Measurements from ENCODE around the gene SIRT2. TPM values are rescaled to one million over a fixed set of nuclear protein-coding genes. Genes with fewer than 3 reads are reported as not detected.

SIRT2 gene
- total RNA-seq, 1 donor from 2014 or later: 70.2 TPM

DNA sequence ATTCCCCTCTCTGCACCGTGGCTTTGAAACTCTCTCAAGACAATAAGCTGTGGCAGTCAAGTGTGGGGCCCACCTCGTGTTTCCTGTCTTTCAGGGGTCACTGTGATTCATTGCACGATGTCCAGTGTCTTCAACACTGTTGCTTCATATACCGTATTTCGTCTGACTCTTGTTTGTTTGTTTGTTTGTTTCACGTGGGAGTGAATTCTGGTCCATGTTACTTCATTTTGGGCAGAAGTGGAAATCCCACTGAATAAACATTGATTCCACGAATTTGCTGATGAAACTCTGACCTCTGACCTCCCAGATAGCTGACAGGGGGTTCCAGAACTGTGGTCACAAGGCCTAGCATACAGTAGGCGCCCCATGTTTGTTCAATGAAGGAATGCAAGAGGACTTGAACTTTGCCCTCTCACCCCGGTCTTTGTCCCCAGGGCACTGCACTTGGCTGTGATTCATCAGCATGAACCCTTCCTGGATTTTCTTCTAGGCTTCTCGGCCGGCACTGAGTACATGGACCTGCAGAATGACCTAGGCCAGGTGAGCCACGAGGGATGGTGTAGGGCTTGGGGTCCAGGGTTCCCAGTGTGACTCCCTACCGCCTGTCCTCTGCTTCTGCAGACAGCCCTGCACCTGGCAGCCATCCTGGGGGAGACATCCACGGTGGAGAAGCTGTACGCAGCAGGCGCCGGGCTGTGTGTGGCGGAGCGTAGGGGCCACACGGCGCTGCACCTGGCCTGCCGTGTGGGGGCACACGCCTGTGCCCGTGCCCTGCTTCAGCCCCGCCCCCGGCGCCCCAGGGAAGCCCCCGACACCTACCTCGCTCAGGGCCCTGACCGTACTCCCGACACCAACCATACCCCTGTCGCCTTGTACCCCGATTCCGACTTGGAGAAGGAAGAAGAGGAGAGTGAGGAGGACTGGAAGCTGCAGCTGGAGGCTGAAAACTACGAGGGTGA is 5.4 kb upstream of the SIRT2 start:
- peak overlapping the region; percentile 20 for H3K27ac Mint-ChIP-seq (ENCODE audit: unreplicated experiment)
- DNase-seq (ENCODE audit: extremely low spot score, unreplicated experiment): no peak
- no peaks in the 10 kb centered on the region for H3K9me3 Mint-ChIP-seq (ENCODE audit: unreplicated experiment)
- peaks cover 10% of the 10 kb centered on the region for H3K36me3 Mint-ChIP-seq (ENCODE audit: unreplicated experiment)
- H3K27me3 Mint-ChIP-seq (ENCODE audit: unreplicated experiment): no peaks in the 10 kb centered on the region
- TF ChIP-seq, protein P1, sequence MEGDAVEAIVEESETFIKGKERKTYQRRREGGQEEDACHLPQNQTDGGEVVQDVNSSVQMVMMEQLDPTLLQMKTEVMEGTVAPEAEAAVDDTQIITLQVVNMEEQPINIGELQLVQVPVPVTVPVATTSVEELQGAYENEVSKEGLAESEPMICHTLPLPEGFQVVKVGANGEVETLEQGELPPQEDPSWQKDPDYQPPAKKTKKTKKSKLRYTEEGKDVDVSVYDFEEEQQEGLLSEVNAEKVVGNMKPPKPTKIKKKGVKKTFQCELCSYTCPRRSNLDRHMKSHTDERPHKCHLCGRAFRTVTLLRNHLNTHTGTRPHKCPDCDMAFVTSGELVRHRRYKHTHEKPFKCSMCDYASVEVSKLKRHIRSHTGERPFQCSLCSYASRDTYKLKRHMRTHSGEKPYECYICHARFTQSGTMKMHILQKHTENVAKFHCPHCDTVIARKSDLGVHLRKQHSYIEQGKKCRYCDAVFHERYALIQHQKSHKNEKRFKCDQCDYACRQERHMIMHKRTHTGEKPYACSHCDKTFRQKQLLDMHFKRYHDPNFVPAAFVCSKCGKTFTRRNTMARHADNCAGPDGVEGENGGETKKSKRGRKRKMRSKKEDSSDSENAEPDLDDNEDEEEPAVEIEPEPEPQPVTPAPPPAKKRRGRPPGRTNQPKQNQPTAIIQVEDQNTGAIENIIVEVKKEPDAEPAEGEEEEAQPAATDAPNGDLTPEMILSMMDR (IDR thresholded peaks at IDR 0.05): no peak
- no peak overlapping the region for H3K4me3 Mint-ChIP-seq (ENCODE audit: unreplicated experiment)
- peaks cover 13% of the 10 kb centered on the region for H3K4me1 Mint-ChIP-seq (ENCODE audit: unreplicated experiment)

DNA sequence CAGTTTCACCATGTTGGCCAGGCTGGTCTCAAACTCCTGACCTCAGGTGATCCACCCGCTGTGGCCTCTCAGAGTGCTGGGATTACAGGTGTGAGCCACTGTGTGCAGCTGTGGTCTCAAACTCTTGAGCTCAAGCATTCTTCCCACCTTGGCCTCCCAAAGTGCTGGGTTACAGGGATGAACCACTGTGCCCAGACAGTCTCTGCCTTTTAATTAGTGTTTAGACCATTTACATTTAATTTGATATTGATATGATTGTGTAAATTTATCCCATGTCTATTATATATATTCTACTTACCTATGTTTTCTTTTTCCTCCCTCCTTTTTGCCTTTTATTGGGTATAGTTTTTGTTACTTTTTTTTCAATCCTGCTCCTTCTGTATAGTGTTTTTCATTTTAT is 2.3 kb upstream of the SIRT2 start:
- H3K27me3 Mint-ChIP-seq (ENCODE audit: unreplicated experiment): no peaks in the 10 kb centered on the region
- H3K36me3 Mint-ChIP-seq (ENCODE audit: unreplicated experiment): peaks cover 2% of the 10 kb centered on the region
- H3K4me1 Mint-ChIP-seq (ENCODE audit: unreplicated experiment): peaks cover 28% of the 10 kb centered on the region
- no peak overlapping the region for H3K4me3 Mint-ChIP-seq (ENCODE audit: unreplicated experiment)
- H3K27ac Mint-ChIP-seq (ENCODE audit: unreplicated experiment): no peak overlapping the region
- no peak for DNase-seq (ENCODE audit: extremely low spot score, unreplicated experiment)
- TF ChIP-seq, protein P1 (IDR thresholded peaks at IDR 0.05): no peak
- no peaks in the 10 kb centered on the region for H3K9me3 Mint-ChIP-seq (ENCODE audit: unreplicated experiment)

DNA sequence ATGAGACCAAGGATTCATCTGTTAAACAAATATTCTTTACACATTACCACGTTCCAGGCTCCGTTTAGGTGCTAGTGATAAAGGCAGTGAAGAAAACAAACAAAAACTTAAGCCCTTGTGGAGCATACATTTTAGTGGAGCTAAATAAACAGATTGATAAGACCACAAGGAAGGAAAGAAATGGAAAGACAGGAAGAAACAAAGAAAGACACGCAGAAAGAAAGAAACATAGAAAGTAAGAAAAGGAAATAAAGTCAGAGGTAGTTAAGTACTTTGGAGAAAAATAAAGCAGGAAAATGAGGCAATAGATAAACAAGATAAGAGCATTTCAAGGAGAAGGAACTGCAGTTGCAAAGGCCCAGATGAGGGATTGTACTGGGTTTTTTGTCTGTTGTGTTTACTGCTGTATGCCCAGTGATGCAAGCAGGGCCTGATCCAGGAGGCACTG is 1.3 kb upstream of the SIRT2 start:
- H3K27me3 Mint-ChIP-seq (ENCODE audit: unreplicated experiment): no peaks in the 10 kb centered on the region

DNA sequence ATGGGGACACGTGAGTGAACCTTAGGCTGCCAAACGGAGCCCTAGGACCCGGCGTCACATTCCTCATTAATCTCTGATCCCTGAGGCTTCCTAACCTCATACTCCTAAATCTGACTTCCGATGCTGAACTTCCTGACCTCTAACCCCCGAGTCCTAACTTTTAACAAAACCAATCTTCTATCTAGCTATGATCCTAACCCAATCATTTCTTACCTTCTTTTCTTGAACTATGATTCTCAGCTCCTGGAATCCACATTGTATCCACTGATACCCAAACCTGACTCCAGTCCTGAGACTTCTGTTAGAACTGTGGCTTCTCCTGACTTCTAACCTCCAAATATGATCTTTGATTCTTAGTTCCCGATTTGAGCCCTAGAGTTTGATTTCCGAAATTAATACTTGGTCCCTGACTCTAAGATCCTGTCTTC is 798 bp upstream of the SIRT2 start:
- TF ChIP-seq, protein P1 (IDR thresholded peaks at IDR 0.05): no peak
- Mint-ChIP-seq H3K4me1 (ENCODE audit: unreplicated experiment) (peaks cover 28% of the 10 kb centered on the region), H3K4me3 (ENCODE audit: unreplicated experiment) (peak overlapping the region; percentile 97), H3K36me3 (ENCODE audit: unreplicated experiment) (no peaks in the 10 kb centered on the region), H3K27me3 (ENCODE audit: unreplicated experiment) (no peaks in the 10 kb centered on the region), H3K27ac (ENCODE audit: unreplicated experiment) (peak overlapping the region; percentile 92), H3K9me3 (ENCODE audit: unreplicated experiment) (no peaks in the 10 kb centered on the region)
- no peak for DNase-seq (ENCODE audit: extremely low spot score, unreplicated experiment)

More for the DNA sequence above, 1.3 kb upstream of the SIRT2 start:
- peak overlapping the region; percentile 97 for H3K4me3 Mint-ChIP-seq (ENCODE audit: unreplicated experiment)
- TF ChIP-seq, protein P1 (IDR thresholded peaks at IDR 0.05): no peak
- peaks cover 28% of the 10 kb centered on the region for H3K4me1 Mint-ChIP-seq (ENCODE audit: unreplicated experiment)
- H3K36me3 Mint-ChIP-seq (ENCODE audit: unreplicated experiment): peaks cover 2% of the 10 kb centered on the region
- peak overlapping the region; percentile 92 for H3K27ac Mint-ChIP-seq (ENCODE audit: unreplicated experiment)
- no peak for DNase-seq (ENCODE audit: extremely low spot score, unreplicated experiment)
- no peaks in the 10 kb centered on the region for H3K9me3 Mint-ChIP-seq (ENCODE audit: unreplicated experiment)

DNA sequence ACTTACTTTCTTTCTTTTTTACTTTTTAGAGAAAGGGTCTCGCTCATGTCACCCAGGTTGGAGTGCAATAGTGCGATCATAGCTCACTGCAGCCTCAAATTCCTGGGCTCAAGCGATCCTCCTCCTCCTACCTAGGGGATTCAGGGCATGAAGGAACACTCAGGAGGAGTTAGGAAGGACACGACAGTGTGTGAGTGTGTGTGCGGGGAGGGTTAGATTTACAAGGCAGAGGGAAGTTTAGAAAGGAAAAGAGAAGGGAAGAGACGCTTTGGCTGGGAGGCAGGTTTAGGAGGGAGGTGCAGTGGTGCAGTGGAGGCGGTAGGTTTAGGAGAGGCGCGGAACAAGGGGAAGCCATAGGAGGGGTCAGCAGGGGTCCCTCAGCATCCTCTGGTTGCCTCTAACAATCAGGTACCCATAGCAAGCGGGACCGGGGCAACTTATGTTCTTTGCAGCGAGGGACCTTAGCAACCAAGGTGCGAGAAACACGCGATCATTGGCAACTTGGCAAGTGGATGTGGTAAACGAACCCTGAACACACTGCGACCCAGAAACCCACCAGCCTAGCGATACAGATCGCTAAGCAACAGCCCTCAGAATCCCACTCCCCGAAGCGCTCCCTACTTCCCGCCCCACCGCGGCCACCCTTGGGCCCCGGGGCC is 501 bp downstream of the SIRT2 start:
- Mint-ChIP-seq H3K4me3 (ENCODE audit: unreplicated experiment) (peak overlapping the region; percentile 97), H3K9me3 (ENCODE audit: unreplicated experiment) (no peaks in the 10 kb centered on the region), H3K27ac (ENCODE audit: unreplicated experiment) (peak overlapping the region; percentile 91), H3K4me1 (ENCODE audit: unreplicated experiment) (peaks cover 28% of the 10 kb centered on the region), H3K27me3 (ENCODE audit: unreplicated experiment) (no peaks in the 10 kb centered on the region), H3K36me3 (ENCODE audit: unreplicated experiment) (no peaks in the 10 kb centered on the region)
- DNase-seq (ENCODE audit: extremely low spot score, unreplicated experiment): no peak
- TF ChIP-seq, protein P1 (IDR thresholded peaks at IDR 0.05): no peak
